Activated gamma-delta T cell treated with anti-CD3 and anti-CD28 coated beads, Interleukin-2, amount 50 U/mL, for 16 hours (primary cell): Measurements from ENCODE around the gene SRPX2.

Experiments used
- DNase-seq: peaks from one replicate; pipeline ENCODE4 v3.0.0-alpha.2; 2020; ENCODE audit warnings: low read depth

SRPX2 gene

GRCh38 chrX:100643956-100644860 is at the start of gene SRPX2:
SRPX2 (plus strand) TSS chrX:100644199; CDS start chrX:100646323, 2,124 bp downstream.
- DNase-seq, result no peak

- DNase-seq, result no peak
These were observed 47.4 kb upstream of the SRPX2 start for GRCh38 chrX:100596601-100597000.

GRCh38 chrX:100599456-100599855 is 44.5 kb upstream of the SRPX2 start:
- DNase-seq, result no peak

- DNase-seq, result no peak
These were observed 43.7 kb upstream of the SRPX2 start for GRCh38 chrX:100600340-100600739.

- DNase-seq, result no peak
These were observed 43.2 kb upstream of the SRPX2 start for GRCh38 chrX:100600758-100601157.

- no peak for DNase-seq
These were observed 37.2 kb upstream of the SRPX2 start for GRCh38 chrX:100606753-100607152.

GRCh38 chrX:100609591-100609990 is 34.4 kb upstream of the SRPX2 start:
- DNase-seq, result no peak

- no peak for DNase-seq
These were observed 32.0 kb upstream of the SRPX2 start for GRCh38 chrX:100611951-100612350.

GRCh38 chrX:100615005-100615404 is 29.0 kb upstream of the SRPX2 start:
- no peak for DNase-seq

GRCh38 chrX:100623001-100623400 is 21.0 kb upstream of the SRPX2 start:
- no peak for DNase-seq

- no peak for DNase-seq
These were observed 18.0 kb upstream of the SRPX2 start for GRCh38 chrX:100625985-100626491.

GRCh38 chrX:100635040-100635439 is 9.0 kb upstream of the SRPX2 start:
- DNase-seq, result no peak

GRCh38 chrX:100635989-100636320 is 8.0 kb upstream of the SRPX2 start:
- no peak for DNase-seq

GRCh38 chrX:100636321-100636991 is 7.5 kb upstream of the SRPX2 start, which contains the start of gene TSPAN6:
TSPAN6 (minus strand) TSS chrX:100636806; CDS start chrX:100636694, 112 bp downstream.
- peak; percentile 35 for DNase-seq

- no peak for DNase-seq
These were observed 1.7 kb upstream of the SRPX2 start for GRCh38 chrX:100642290-100642689.

- DNase-seq, result no peak
These were observed 787 bp upstream of the SRPX2 start for GRCh38 chrX:100643212-100643611.

GRCh38 chrX:100645106-100645505 is 1.1 kb downstream of the SRPX2 start:
- DNase-seq, result no peak

GRCh38 chrX:100647095-100647494 is 3.1 kb downstream of the SRPX2 start:
- no peak for DNase-seq

GRCh38 chrX:100647739-100648138 is 3.7 kb downstream of the SRPX2 start:
- no peak for DNase-seq

GRCh38 chrX:100648458-100649417 is 4.7 kb downstream of the SRPX2 start:
- DNase-seq, result no peak

- DNase-seq, result no peak
These were observed 5.8 kb downstream of the SRPX2 start for GRCh38 chrX:100649550-100650356.
